HepG2 (cell line): ENCODE results near the gene RAB5A. TPM values are rescaled to one million over a fixed set of nuclear protein-coding genes. Genes with fewer than 3 reads are reported as not detected.

Experiments used
- BCL3 ChIP-seq: sonication (generic); formaldehyde crosslinking; IDR thresholded peaks from 2 replicates; pipeline ENCODE4 v1.5.1; 2020; ENCODE audit warnings: mild to moderate bottlenecking, missing genetic modification reagents, moderate library complexity
- DNMT3B ChIP-seq: conservative IDR thresholded peaks from 2 replicates; pipeline ENCODE4 v1.6.1; 2016; ENCODE audit warnings: missing biosample characterization, control low read depth
- GLI4 ChIP-seq: sonication (generic); formaldehyde crosslinking; IDR thresholded peaks from 2 replicates; pipeline ENCODE4 v1.5.1; 2020; ENCODE audit warnings: missing genetic modification reagents, mild to moderate bottlenecking, moderate library complexity, borderline replicate concordance
- GZF1 ChIP-seq: sonication (generic); formaldehyde crosslinking; IDR thresholded peaks from 2 replicates; pipeline ENCODE4 v1.5.1; 2020; ENCODE audit warnings: mild to moderate bottlenecking, missing genetic modification reagents
- HNF1B ChIP-seq: sonication (generic); formaldehyde crosslinking; IDR thresholded peaks from 2 replicates; pipeline ENCODE4 v1.5.1; 2020; ENCODE audit warnings: mild to moderate bottlenecking, moderate library complexity, missing genetic modification reagents
- LRRFIP1 ChIP-seq: sonication (generic); formaldehyde crosslinking; conservative IDR thresholded peaks from 2 replicates; pipeline ENCODE4 v1.4.0; 2020; ENCODE audit warnings: missing genetic modification reagents
- MAZ ChIP-seq, 2 experiments: sonication (generic) in 1 of 2; formaldehyde crosslinking in 1 of 2; IDR thresholded peaks; 2 replicates each; pipeline versions ENCODE4 v1.5.0 to v1.6.1; 2012 to 2020; ENCODE audit warnings: low read depth in 2 of 2, mild to moderate bottlenecking in 2 of 2, borderline replicate concordance in 1 of 2, improper control_type of control experiment in 1 of 2, low read length in 1 of 2, missing genetic modification reagents in 1 of 2, moderate library complexity in 1 of 2
- MEF2D ChIP-seq: sonication (generic); formaldehyde crosslinking; IDR thresholded peaks from 2 replicates; pipeline ENCODE4 v1.5.1; 2020; ENCODE audit warnings: mild to moderate bottlenecking, missing genetic modification reagents
- SKIL ChIP-seq: sonication (generic); formaldehyde crosslinking; IDR thresholded peaks from 2 replicates; pipeline ENCODE4 v1.8.0; 2022; ENCODE audit warnings: missing genetic modification reagents, mild to moderate bottlenecking, moderate library complexity, borderline replicate concordance
- SOX6 ChIP-seq, 2 experiments: fragments of 450-650 bp in 1 of 2; sonication (generic) in 1 of 2; formaldehyde crosslinking in 1 of 2; IDR thresholded peaks; 2 replicates each; pipeline versions ENCODE4 v1.4.0 to v1.6.1; 2017 to 2020; ENCODE audit warnings: antibody characterized with exemption in 1 of 2, mild to moderate bottlenecking in 1 of 2, missing genetic modification reagents in 1 of 2
- XBP1 ChIP-seq: sonication (generic); formaldehyde crosslinking; IDR thresholded peaks from 2 replicates; pipeline ENCODE4 v1.5.0; 2020; ENCODE audit warnings: missing genetic modification reagents
- ZFX ChIP-seq: sonication (generic); formaldehyde crosslinking; IDR thresholded peaks from 2 replicates; pipeline ENCODE4 v1.4.0; 2020; ENCODE audit warnings: mild to moderate bottlenecking, low read depth, missing genetic modification reagents, moderate library complexity
- ZNF205 ChIP-seq: IDR thresholded peaks from 2 replicates; pipeline ENCODE4 v1.6.1; 2018; ENCODE audit warnings: missing biosample characterization, missing genetic modification reagents
- ZNF350 ChIP-seq: sonication (generic); formaldehyde crosslinking; IDR thresholded peaks from 2 replicates; pipeline ENCODE4 v1.4.0; 2020; ENCODE audit warnings: mild to moderate bottlenecking, low read depth, missing genetic modification reagents, borderline replicate concordance
- ZNF503 ChIP-seq: sonication (generic); formaldehyde crosslinking; IDR thresholded peaks from 2 replicates; pipeline ENCODE4 v1.4.0; 2020; ENCODE audit warnings: missing genetic modification reagents
- ZNF598 ChIP-seq: sonication (generic); formaldehyde crosslinking; IDR thresholded peaks from 2 replicates; pipeline ENCODE4 v1.5.1; 2020; ENCODE audit warnings: mild to moderate bottlenecking, missing genetic modification reagents, borderline replicate concordance
- ZNF775 ChIP-seq: sonication (generic); formaldehyde crosslinking; IDR thresholded peaks from 2 replicates; pipeline ENCODE4 v1.4.0; 2020; ENCODE audit warnings: missing genetic modification reagents, mild to moderate bottlenecking, moderate library complexity, borderline replicate concordance
- ZNF841 ChIP-seq: sonication (generic); formaldehyde crosslinking; IDR thresholded peaks from 2 replicates; pipeline ENCODE4 v1.8.1; 2023; ENCODE audit warnings: missing genetic modification reagents, borderline replicate concordance
- polyA plus RNA-seq, 8 experiments: library from polyadenylated mRNA; depleted of rRNA in 3 of 8; stranded (reverse) in 7 of 8; unstranded in 1 of 8; fragments of >200 nt; fragmentation: Illumina TruSeq in 4 of 8; extraction: Trizol in 4 of 8; gene quantifications; 2 replicates each; pipeline versions ENCODE4 v1.2.1 to v1.2.3, GENCODE V29; 2011 to 2016; ENCODE audit warnings: low read depth in 4 of 8, missing spikeins in 1 of 8, mixed read lengths in 1 of 8; ENCODE audit not compliant: insufficient read depth in 1 of 8
- total RNA-seq, 5 experiments: library from RNA; depleted of rRNA; stranded (reverse); fragments of >200 nt; fragmentation: Illumina TruSeq; extraction: Trizol; gene quantifications; 2 replicates each; pipeline ENCODE4 v1.2.3, GENCODE V29; 2016; ENCODE audit warnings: low read depth in 1 of 5

The RAB5A gene
- total and polyA plus RNA-seq, 2 of the 13 experiments (the other 11 are each of a cell fraction or from before 2014, with no cell fraction given), result 16.0 to 27.1 TPM

GRCh38 chr3:19946832-19947548 lies at the start of gene RAB5A (continued):
- TF ChIP-seq LRRFIP1 (CRISPR knock-in tag) (no peak), GZF1 (CRISPR knock-in tag) (no peak), ZNF205 (CRISPR knock-in tag) (no peak), ZFX (CRISPR knock-in tag) (no peak), SKIL (CRISPR knock-in tag) (0 out of 2 replicates have a peak, but pooled peaks have one; percentile 33), SOX6 (IDR thresholded peaks at IDR 0.05) (no peak), SOX6 (CRISPR knock-in tag; IDR thresholded peaks at IDR 0.05) (peak; percentile 83), ZNF841 (CRISPR knock-in tag) (no peak), HNF1B (CRISPR knock-in tag) (peak; percentile 87), MEF2D (CRISPR knock-in tag) (no peak), GLI4 (no peak), ZNF503 (CRISPR knock-in tag) (peak; percentile 42; the same call in 1 of the 2 replicates), ZNF775 (CRISPR knock-in tag) (no peak), XBP1 (CRISPR knock-in tag) (no peak), ZNF598 (CRISPR knock-in tag) (no peak), BCL3 (CRISPR knock-in tag) (peak; percentile 61; the same call in 1 of the 2 replicates), MAZ (IDR thresholded peaks at IDR 0.05; ENCODE audit: borderline replicate concordance, low read depth, low read length) (peak; percentile 76; the same call in 1 of the 2 replicates), MAZ (CRISPR knock-in tag; IDR thresholded peaks at IDR 0.05; ENCODE audit: low read depth) (peak; percentile 61), DNMT3B (CRISPR knock-in tag) (0 out of 2 replicates have a peak, but pooled peaks have one; percentile 44), ZNF350 (CRISPR knock-in tag) (0 out of 2 replicates have a peak, but pooled peaks have one; percentile 42)
